Endothelial cell of umbilical vein (primary cell): ENCODE results near the gene TNFRSF8. TPM values are rescaled to one million over a fixed set of nuclear protein-coding genes. Genes with fewer than 3 reads are reported as not detected.

Experiments used
- BruUV-seq: library from RNA; stranded (reverse); fragments of 400-500 nt; replicated peaks from 2 replicates; lab custom pipeline; 2021; lab: Mats Ljungman, UMichigan
- CTCF ChIA-PET: fragments of 300-600, 350-600 bp; sonication (Branson Sonifier 250); formaldehyde crosslinking; loops from one replicate; lab custom pipeline; 2021; ENCODE audit warnings: antibody characterized with exemption, inconsistent platforms; lab: Charles Lee
- POLR2A ChIA-PET: fragments of 300-600, 350-600 bp; sonication (Branson Sonifier 250); formaldehyde crosslinking; loops from one replicate; lab custom pipeline; 2021; ENCODE audit warnings: antibody characterized with exemption, inconsistent platforms; lab: Charles Lee
- DNase-seq: peaks from one replicate; pipeline ENCODE4 v3.0.0-alpha.2; 2011; ENCODE audit warnings: low read depth, low spot score
- FAIRE-seq: peaks from 2 replicates; lab custom pipeline; 2011; peaks lifted over from hg19 to GRCh38; lab: Jason Lieb, UNC
- H2AFZ ChIP-seq: 2 replicates; pipeline ENCODE4 v1.6.0; 2012; ENCODE audit warnings: low read depth, low read length, control low read depth, inconsistent platforms
- H3K27ac ChIP-seq: 2 replicates; pipeline ENCODE4 v1.5.1; 2011; ENCODE audit warnings: low read depth, mild to moderate bottlenecking, control low read depth, low read length, moderate library complexity; ENCODE audit not compliant: insufficient read depth
- H3K27me3 ChIP-seq, 2 experiments: 2 replicates each; pipeline versions ENCODE4 v1.6.0 to v1.6.1; 2011; ENCODE audit warnings: low read length in 2 of 2, mixed read lengths in 1 of 2; ENCODE audit not compliant: control insufficient read depth in 2 of 2, insufficient read depth in 2 of 2
- H3K36me3 ChIP-seq, 2 experiments: 2 replicates in 1 of 2; 3 replicates in 1 of 2; pipeline ENCODE4 v1.5.1; 2011; ENCODE audit warnings: low read length in 2 of 2, mild to moderate bottlenecking in 1 of 2, moderate library complexity in 1 of 2; ENCODE audit not compliant: control insufficient read depth in 2 of 2, insufficient read depth in 2 of 2; ENCODE audit errors: extremely low read depth in 1 of 2
- H3K4me1 ChIP-seq: 3 replicates; pipeline ENCODE4 v1.5.1; 2011; ENCODE audit warnings: mild to moderate bottlenecking, low read length; ENCODE audit not compliant: control insufficient read depth, insufficient read depth; ENCODE audit errors: extremely low read depth
- H3K4me2 ChIP-seq: 2 replicates; pipeline ENCODE4 v1.6.1; 2011; ENCODE audit warnings: low read length, control low read depth, mixed read lengths; ENCODE audit not compliant: insufficient read depth
- H3K4me3 ChIP-seq, 3 experiments: fragments of 200-600 bp in 1 of 3; sonication (generic), shearing (Covaris generic) in 1 of 3; replicated peaks in 1 of 3; 2 replicates each; pipeline ENCODE4 v1.5.1; 2011 to 2016; ENCODE audit warnings: control low read depth in 3 of 3, low read length in 3 of 3, mild to moderate bottlenecking in 2 of 3, inconsistent platforms in 1 of 3, low read depth in 1 of 3, moderate library complexity in 1 of 3; ENCODE audit not compliant: insufficient read depth in 1 of 3
- H3K79me2 ChIP-seq: 2 replicates; pipeline ENCODE4 v1.6.0; 2012; ENCODE audit warnings: low read length, inconsistent platforms; ENCODE audit not compliant: control insufficient read depth, insufficient read depth
- H3K9ac ChIP-seq: replicated peaks from 2 replicates; pipeline ENCODE3; 2011; ENCODE audit warnings: low read length, control low read depth; ENCODE audit not compliant: insufficient read depth; ENCODE audit errors: extremely low read depth
- H3K9me1 ChIP-seq: replicated peaks from 3 replicates; pipeline ENCODE4 v1.6.0; 2011; ENCODE audit warnings: mild to moderate bottlenecking, low read length; ENCODE audit not compliant: control insufficient read depth, insufficient read depth; ENCODE audit errors: extremely low read depth
- H3K9me3 ChIP-seq: replicated peaks from 2 replicates; pipeline ENCODE4 v1.5.1; 2012; ENCODE audit warnings: low read length, inconsistent platforms; ENCODE audit not compliant: control insufficient read depth, insufficient read depth
- H4K20me1 ChIP-seq: replicated peaks from 2 replicates; pipeline ENCODE3; 2011; ENCODE audit warnings: mild to moderate bottlenecking, low read length; ENCODE audit not compliant: control insufficient read depth, insufficient read depth; ENCODE audit errors: extremely low read depth
- CTCF ChIP-seq, 2 donors: IDR thresholded peaks; 1 replicate in 1 of 2; 2 replicates in 1 of 2; pipeline ENCODE4 v1.5.1; 2011; ENCODE audit warnings: low read length in 2 of 2, mild to moderate bottlenecking in 2 of 2, moderate library complexity in 2 of 2, control low read depth in 1 of 2, inconsistent platforms in 1 of 2, low read depth in 1 of 2; ENCODE audit not compliant: insufficient read depth in 1 of 2; ENCODE audit errors: extremely low read depth in 1 of 2
- EZH2 ChIP-seq: IDR thresholded peaks from 2 replicates; pipeline ENCODE4 v1.6.1; 2012; ENCODE audit warnings: borderline replicate concordance, low read depth, mild to moderate bottlenecking, moderate library complexity, low read length, inconsistent platforms; ENCODE audit not compliant: severe bottlenecking
- FOS ChIP-seq: IDR thresholded peaks from 2 replicates; pipeline ENCODE4 v1.6.1; 2011; ENCODE audit warnings: mild to moderate bottlenecking, low read length, moderate library complexity, borderline replicate concordance; ENCODE audit not compliant: insufficient read depth
- GATA2 ChIP-seq: IDR thresholded peaks from 2 replicates; pipeline ENCODE4 v1.7.0; 2011; ENCODE audit warnings: low read depth, mild to moderate bottlenecking, moderate library complexity, mixed read lengths, low read length; ENCODE audit not compliant: insufficient read length, insufficient read depth
- JUN ChIP-seq: IDR thresholded peaks from 2 replicates; pipeline ENCODE4 v1.6.1; 2011; ENCODE audit warnings: borderline replicate concordance, low read depth; ENCODE audit not compliant: insufficient read length, insufficient read depth
- MAX ChIP-seq: IDR thresholded peaks from 2 replicates; pipeline ENCODE4 v1.6.1; 2011; ENCODE audit not compliant: insufficient read depth, insufficient read length
- MYC ChIP-seq: IDR thresholded peaks from one replicate; pipeline ENCODE4 v1.6.1; 2011; ENCODE audit warnings: mild to moderate bottlenecking, low read depth, low read length
- POLR2A ChIP-seq: IDR thresholded peaks from 2 replicates; pipeline ENCODE4 v1.6.1; 2012; ENCODE audit warnings: low read depth, mild to moderate bottlenecking, control low read depth, low read length
- POLR2AphosphoS5 ChIP-seq: IDR thresholded peaks from 2 replicates; pipeline ENCODE4 v1.6.1; 2012; ENCODE audit warnings: low read depth, mild to moderate bottlenecking, control low read depth, low read length, moderate library complexity; ENCODE audit not compliant: insufficient read depth
- dilution Hi-C: fragments of 300-500 bp; cut with MboI; formaldehyde crosslinking; loops from one replicate; pipeline ENCODE4 v1.15.0; 2019; ENCODE audit warnings: low sequenced_read_pairs; ENCODE audit not compliant: extremely low pct_ligation_motif_present
- intact Hi-C: fragments of 100-400 bp; cut with micrococcal nuclease; formaldehyde crosslinking; loops from one replicate; pipeline ENCODE4 v1.10.0; 2022
- polyA plus RNA-seq, 4 experiments: library from polyadenylated mRNA; depleted of rRNA in 3 of 4; stranded (reverse) in 3 of 4; unstranded in 1 of 4; fragments of >200 nt; gene quantifications; 2 replicates each; pipeline versions ENCODE4 v1.2.1 to v1.2.3, GENCODE V29; 2011 to 2012; ENCODE audit warnings: missing spikeins in 1 of 4
- total RNA-seq: library from RNA; stranded (reverse); gene quantifications from 2 replicates; pipeline ENCODE4 v1.2.3, GENCODE V29; 2021

Gene TNFRSF8
- total and polyA plus RNA-seq, 2 donors (not counting 3 experiments of a cell fraction or from before 2014, with no cell fraction given), result 0.47 TPM; not detected in 1

- POLR2A ChIA-PET, result interaction anchor here (0.7 kb wide), 1 partner anchor 22 kb away, joined by 4 read pairs; no protein-coding TSS in a partner anchor
- intact Hi-C loops, result no loop called here
Observed at GRCh38 chr1:12140515-12141162, 77.5 kb downstream of the TNFRSF8 start.

More at GRCh38 chr1:12140515-12141162, 77.5 kb downstream of the TNFRSF8 start:
- Histone ChIP-seq H3K9ac (no peak overlapping the region), H3K27me3 (no peaks in the 10 kb centered on the region), H3K36me3 (no peaks in the 10 kb centered on the region), H4K20me1 (no peaks in the 10 kb centered on the region), H3K9me1 (no peaks in the 10 kb centered on the region), H3K4me3 (no peak overlapping the region), H2AFZ (no peak overlapping the region), H3K9me3 (no peaks in the 10 kb centered on the region), H3K27ac (no peak overlapping the region), H3K79me2 (no peaks in the 10 kb centered on the region), H3K4me1 (peaks cover 9% of the 10 kb centered on the region), H3K4me2 (no peak overlapping the region)
- TF ChIP-seq FOS (no peak), POLR2A (no peak), EZH2 (no peak), CTCF (IDR thresholded peaks at IDR 0.05; ENCODE audit: extremely low read depth in 1 of 2, insufficient read depth in 1 of 2, low read depth in 1 of 2, low read length in 2 of 2) (no peak), JUN (no peak), MYC (no peak), GATA2 (no peak), MAX (no peak), POLR2AphosphoS5 (no peak)
- DNase-seq, result no peak
- dilution Hi-C loops, result no loop called here
- CTCF ChIA-PET, result interaction anchor here (7.2 kb wide), 1 partner anchor 15 kb away, joined by 48 read pairs; no protein-coding TSS in a partner anchor
- FAIRE-seq, result no peak
- BruUV-seq, result no TSS peak
